Uterus (tissue), 2 donors: ENCODE results near the gene ZP1.

Experiments used
- POLR2A ChIP-seq, 2 donors: fragments of 450-650 bp; IDR thresholded peaks; one replicate each; pipeline ENCODE4 v1.6.1; 2016; ENCODE audit warnings: antibody characterized with exemption in 2 of 2, mild to moderate bottlenecking in 1 of 2, moderate library complexity in 1 of 2
- TF ChIP-seq, protein P1 (sequence below), 4 experiments: fragments of 200-600 bp in 2 of 4; fragments of 450-650 bp in 2 of 4; sonication (generic) in 2 of 4; IDR thresholded peaks; one replicate each; pipeline ENCODE4 v1.5.1; 2016 to 2019; ENCODE audit warnings: antibody characterized with exemption in 4 of 4, mild to moderate bottlenecking in 2 of 4, moderate library complexity in 1 of 4

DNA sequence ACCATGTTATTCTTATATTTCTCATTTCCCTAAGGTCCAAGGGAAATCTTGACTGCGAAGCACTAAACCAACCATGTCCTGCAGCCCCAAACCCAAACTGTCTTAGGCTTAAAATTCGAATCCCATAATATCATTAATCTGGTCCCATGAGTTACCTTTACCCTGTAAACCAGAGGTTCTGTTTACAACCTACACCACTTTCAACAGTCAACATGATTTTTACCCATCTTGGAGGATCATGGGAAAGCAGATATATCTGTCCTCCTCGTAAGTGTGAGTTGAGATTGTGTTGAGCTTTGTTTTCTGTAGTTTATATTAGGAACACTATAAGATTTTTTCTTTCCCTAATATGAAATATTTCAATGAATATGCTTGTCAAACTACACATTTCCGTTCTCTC lies 32.6 kb downstream of the ZP1 start:
- TF ChIP-seq, protein P1, sequence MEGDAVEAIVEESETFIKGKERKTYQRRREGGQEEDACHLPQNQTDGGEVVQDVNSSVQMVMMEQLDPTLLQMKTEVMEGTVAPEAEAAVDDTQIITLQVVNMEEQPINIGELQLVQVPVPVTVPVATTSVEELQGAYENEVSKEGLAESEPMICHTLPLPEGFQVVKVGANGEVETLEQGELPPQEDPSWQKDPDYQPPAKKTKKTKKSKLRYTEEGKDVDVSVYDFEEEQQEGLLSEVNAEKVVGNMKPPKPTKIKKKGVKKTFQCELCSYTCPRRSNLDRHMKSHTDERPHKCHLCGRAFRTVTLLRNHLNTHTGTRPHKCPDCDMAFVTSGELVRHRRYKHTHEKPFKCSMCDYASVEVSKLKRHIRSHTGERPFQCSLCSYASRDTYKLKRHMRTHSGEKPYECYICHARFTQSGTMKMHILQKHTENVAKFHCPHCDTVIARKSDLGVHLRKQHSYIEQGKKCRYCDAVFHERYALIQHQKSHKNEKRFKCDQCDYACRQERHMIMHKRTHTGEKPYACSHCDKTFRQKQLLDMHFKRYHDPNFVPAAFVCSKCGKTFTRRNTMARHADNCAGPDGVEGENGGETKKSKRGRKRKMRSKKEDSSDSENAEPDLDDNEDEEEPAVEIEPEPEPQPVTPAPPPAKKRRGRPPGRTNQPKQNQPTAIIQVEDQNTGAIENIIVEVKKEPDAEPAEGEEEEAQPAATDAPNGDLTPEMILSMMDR (IDR thresholded peaks at IDR 0.05) = no peak
- no peak for TF ChIP-seq POLR2A (IDR thresholded peaks at IDR 0.05)
